Tibial artery (tissue), 4 donors: ENCODE measurements around the gene ADGRV1.

Experiments
- DNase-seq, 2 donors: peaks; one replicate each; pipeline ENCODE4 v3.0.0-alpha.2; 2019
- H3K27ac ChIP-seq, 2 donors: fragments of 200-600 bp; sonication (generic) in 1 of 2; 1 replicate in 1 of 2; 2 replicates in 1 of 2; pipeline ENCODE4 v1.5.1; 2018 to 2019; ENCODE audit warnings: mild to moderate bottlenecking in 1 of 2
- H3K27me3 ChIP-seq, 2 donors: fragments of 200-600 bp; sonication (generic) in 1 of 2; one replicate each; pipeline versions ENCODE4 v1.5.1 to v1.6.0; 2016 to 2019
- H3K36me3 ChIP-seq, 3 donors: fragments of 200-600 bp; sonication (generic) in 2 of 3; one replicate each; pipeline ENCODE4 v1.5.1; 2016 to 2019; ENCODE audit warnings: mild to moderate bottlenecking in 2 of 3
- H3K4me1 ChIP-seq, 4 donors: fragments of 200-600 bp; sonication (generic) in 2 of 4; 1 replicate in 3 of 4; 2 replicates in 1 of 4; pipeline ENCODE4 v1.5.1; 2016 to 2019
- H3K4me3 ChIP-seq, 2 donors: fragments of 200-600 bp; sonication (generic) in 1 of 2; 1 replicate in 1 of 2; 2 replicates in 1 of 2; pipeline ENCODE4 v1.5.1; 2018 to 2019; ENCODE audit warnings: mild to moderate bottlenecking in 2 of 2
- H3K9me3 ChIP-seq, 3 donors: fragments of 200-600 bp; sonication (generic) in 1 of 3; one replicate each; pipeline ENCODE4 v1.5.1; 2016 to 2019
- CTCF ChIP-seq, 2 experiments: fragments of 200-600 bp in 1 of 2; fragments of 450-650 bp in 1 of 2; IDR thresholded peaks; one replicate each; pipeline ENCODE4 v1.5.1; 2017 to 2019; ENCODE audit warnings: antibody characterized with exemption in 2 of 2, mild to moderate bottlenecking in 1 of 2, moderate library complexity in 1 of 2
- intact Hi-C: fragments of 100-400 bp; cut with DNase I; formaldehyde crosslinking; loops from one replicate; pipeline ENCODE4 v1.15.0; 2023; ENCODE audit warnings: low total_unique reads

Gene ADGRV1

GRCh38 chr5:91016322-91016721 is 457.7 kb downstream of the ADGRV1 start:
- Histone ChIP-seq H3K9me3 (peaks cover 0 to 4% (median 0%) of the 10 kb centered on the region in 3 donors), H3K27me3 (no peaks in the 10 kb centered on the region), H3K36me3 (no peaks in the 10 kb centered on the region), H3K4me3 (no peak overlapping the region), H3K4me1 (no peaks in the 10 kb centered on the region), H3K27ac (no peak overlapping the region)
- intact Hi-C loops = no loop called here
- DNase-seq = no peak
- no peak for TF ChIP-seq CTCF (IDR thresholded peaks at IDR 0.05)

- Histone ChIP-seq H3K36me3 (no peaks in the 10 kb centered on the region), H3K4me3 (no peak overlapping the region), H3K27me3 (no peaks in the 10 kb centered on the region), H3K4me1 (no peaks in the 10 kb centered on the region), H3K9me3 (peaks cover 0 to 4% (median 0%) of the 10 kb centered on the region in 3 donors), H3K27ac (no peak overlapping the region)
- intact Hi-C loops = no loop called here
- peak in 1 of 2 donors; percentile 40 for DNase-seq
- no peak for TF ChIP-seq CTCF (IDR thresholded peaks at IDR 0.05)
Measured at GRCh38 chr5:91016954-91017700, 458.5 kb downstream of the ADGRV1 start.

- TF ChIP-seq CTCF (IDR thresholded peaks at IDR 0.05) = no peak
- Histone ChIP-seq H3K27me3 (no peaks in the 10 kb centered on the region), H3K4me3 (no peak overlapping the region), H3K4me1 (no peaks in the 10 kb centered on the region), H3K27ac (no peak overlapping the region), H3K9me3 (peaks cover 0 to 4% (median 0%) of the 10 kb centered on the region in 3 donors), H3K36me3 (no peaks in the 10 kb centered on the region)
- no peak for DNase-seq
- intact Hi-C loops = no loop called here
Measured at GRCh38 chr5:91018200-91018599, 459.6 kb downstream of the ADGRV1 start.

GRCh38 chr5:91018712-91019371 is 460.2 kb downstream of the ADGRV1 start:
- no peak overlapping the region for H3K4me3 ChIP-seq
- H3K36me3 ChIP-seq = no peaks in the 10 kb centered on the region
- no peak overlapping the region for H3K27ac ChIP-seq
- DNase-seq = no peak
- H3K9me3 ChIP-seq = peaks cover 0 to 4% (median 0%) of the 10 kb centered on the region in 3 donors
- H3K27me3 ChIP-seq = no peaks in the 10 kb centered on the region
- H3K4me1 ChIP-seq = no peaks in the 10 kb centered on the region
- intact Hi-C loops = no loop called here
- TF ChIP-seq CTCF (IDR thresholded peaks at IDR 0.05) = no peak

GRCh38 chr5:91020065-91020800 is 461.6 kb downstream of the ADGRV1 start:
- no peak for TF ChIP-seq CTCF (IDR thresholded peaks at IDR 0.05)
- Histone ChIP-seq H3K27ac (no peak overlapping the region), H3K9me3 (no peaks in the 10 kb centered on the region), H3K4me3 (no peak overlapping the region), H3K36me3 (no peaks in the 10 kb centered on the region), H3K4me1 (no peaks in the 10 kb centered on the region), H3K27me3 (no peaks in the 10 kb centered on the region)
- DNase-seq = no peak
- intact Hi-C loops = no loop called here
